ENCODE data around the gene UGT3A1.

DNA sequence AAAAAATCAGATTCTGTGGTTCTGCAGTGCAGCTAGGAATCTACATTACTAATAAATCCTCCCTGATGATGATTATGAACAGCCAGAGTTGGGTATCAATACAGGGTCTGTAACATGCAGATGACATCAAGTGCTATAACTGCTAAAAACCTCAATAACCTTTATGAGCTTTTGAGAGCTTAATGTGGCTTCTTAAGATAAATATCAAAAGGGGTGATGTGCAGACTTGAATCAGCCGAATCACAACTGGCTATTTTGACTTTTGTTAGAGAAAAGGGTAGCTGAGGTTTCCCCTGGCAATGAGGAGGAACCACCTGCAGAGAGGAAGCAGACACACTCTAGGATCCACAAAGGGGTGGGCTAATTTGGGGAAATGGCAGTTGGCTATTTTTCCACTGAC lies 83.0 kb downstream of the UGT3A1 start:
- TF ChIP-seq, protein P1, sequence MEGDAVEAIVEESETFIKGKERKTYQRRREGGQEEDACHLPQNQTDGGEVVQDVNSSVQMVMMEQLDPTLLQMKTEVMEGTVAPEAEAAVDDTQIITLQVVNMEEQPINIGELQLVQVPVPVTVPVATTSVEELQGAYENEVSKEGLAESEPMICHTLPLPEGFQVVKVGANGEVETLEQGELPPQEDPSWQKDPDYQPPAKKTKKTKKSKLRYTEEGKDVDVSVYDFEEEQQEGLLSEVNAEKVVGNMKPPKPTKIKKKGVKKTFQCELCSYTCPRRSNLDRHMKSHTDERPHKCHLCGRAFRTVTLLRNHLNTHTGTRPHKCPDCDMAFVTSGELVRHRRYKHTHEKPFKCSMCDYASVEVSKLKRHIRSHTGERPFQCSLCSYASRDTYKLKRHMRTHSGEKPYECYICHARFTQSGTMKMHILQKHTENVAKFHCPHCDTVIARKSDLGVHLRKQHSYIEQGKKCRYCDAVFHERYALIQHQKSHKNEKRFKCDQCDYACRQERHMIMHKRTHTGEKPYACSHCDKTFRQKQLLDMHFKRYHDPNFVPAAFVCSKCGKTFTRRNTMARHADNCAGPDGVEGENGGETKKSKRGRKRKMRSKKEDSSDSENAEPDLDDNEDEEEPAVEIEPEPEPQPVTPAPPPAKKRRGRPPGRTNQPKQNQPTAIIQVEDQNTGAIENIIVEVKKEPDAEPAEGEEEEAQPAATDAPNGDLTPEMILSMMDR (IDR thresholded peaks at IDR 0.05), result no peak
- TF ChIP-seq POLR2A (IDR thresholded peaks at IDR 0.05), result no peak

Data from lower leg skin (tissue), 3 donors.